Activated T-helper 1 cell treated with Interleukin-2 at 50 U/mL for 16 hours (primary cell): Measurements from ENCODE around the gene ECPAS.
"Not testable (repeated sequence)": the region's sequence is repeated elsewhere in the genome, so short reads cannot be mapped to it uniquely, and the experiment has no call there.

Experiments
- DNase-seq: peaks from one replicate; pipeline ENCODE4 v3.0.0-alpha.2; 2020; ENCODE audit warnings: low read depth

The ECPAS gene

GRCh38 chr9:111483858-111484571 lies at the start of gene ECPAS:
TSS of gene ECPAS (minus strand) at chr9:111484383. CDS start at chr9:111472918, 11,465 bp downstream.
- peak; percentile 44 for DNase-seq

GRCh38 chr9:111533099-111533790 lies 49.1 kb upstream of the ECPAS start:
- no peak for DNase-seq

GRCh38 chr9:111531716-111532115 lies 47.5 kb upstream of the ECPAS start:
- DNase-seq: no peak

GRCh38 chr9:111529787-111530186 lies 45.6 kb upstream of the ECPAS start:
- DNase-seq: no peak

- DNase-seq: no peak
Observed at GRCh38 chr9:111527347-111527746, 43.2 kb upstream of the ECPAS start.

GRCh38 chr9:111525056-111525977 lies 41.1 kb upstream of the ECPAS start, which contains the start of gene ZNF483:
TSS of gene ZNF483 (plus strand) at chr9:111525179. CDS start at chr9:111527396, 2,217 bp downstream.
- DNase-seq: peak; percentile 48

GRCh38 chr9:111524731-111525055 lies 40.5 kb upstream of the ECPAS start:
- DNase-seq: no peak

GRCh38 chr9:111516061-111516465 lies 31.9 kb upstream of the ECPAS start:
- DNase-seq: no peak

- DNase-seq: no peak
Observed at GRCh38 chr9:111514967-111515366, 30.8 kb upstream of the ECPAS start.

- DNase-seq: not testable (repeated sequence)
Observed at GRCh38 chr9:111511581-111511980, 27.4 kb upstream of the ECPAS start.

GRCh38 chr9:111502506-111502905 lies 18.3 kb upstream of the ECPAS start:
- no peak for DNase-seq

GRCh38 chr9:111501648-111502047 lies 17.5 kb upstream of the ECPAS start:
- DNase-seq: no peak

- DNase-seq: no peak
Observed at GRCh38 chr9:111501005-111501562, 16.9 kb upstream of the ECPAS start.

- DNase-seq: not testable (repeated sequence)
Observed at GRCh38 chr9:111497196-111497595, 13.0 kb upstream of the ECPAS start.

GRCh38 chr9:111484572-111484894 lies 350 bp upstream of the ECPAS start:
- no peak for DNase-seq

GRCh38 chr9:111483439-111483857 lies 735 bp downstream of the ECPAS start:
- peak; percentile 38 for DNase-seq

GRCh38 chr9:111482694-111483438 lies 1.3 kb downstream of the ECPAS start:
- peak; percentile 27 for DNase-seq

GRCh38 chr9:111481885-111482636 lies 2.1 kb downstream of the ECPAS start:
- DNase-seq: no peak

- DNase-seq: no peak
Observed at GRCh38 chr9:111477677-111478076, 6.5 kb downstream of the ECPAS start.

- DNase-seq: no peak
Observed at GRCh38 chr9:111475195-111475594, 9.0 kb downstream of the ECPAS start.

GRCh38 chr9:111474385-111474784 lies 9.8 kb downstream of the ECPAS start:
- DNase-seq: no peak
